GM19455 (cell line): ENCODE measurements around the gene UCN3.

Experiments used
- ATAC-seq: cut with Tn5 transposase; IDR thresholded peaks from one replicate; pipeline ENCODE4 v1.9.1; 2021; ENCODE audit not compliant: unreplicated experiment

Gene UCN3

GRCh38 chr10:5364890-5365338 lies at the start of gene UCN3:
Gene UCN3 (plus strand): TSS chr10:5364966. CDS start chr10:5373721, 8,755 bp downstream.
- ATAC-seq, result no peak

GRCh38 chr10:5317547-5318107 lies 47.1 kb upstream of the UCN3 start:
- ATAC-seq, result no peak

GRCh38 chr10:5318148-5318547 lies 46.6 kb upstream of the UCN3 start:
- ATAC-seq, result no peak

GRCh38 chr10:5319863-5320262 lies 44.9 kb upstream of the UCN3 start:
- ATAC-seq, result no peak

- no peak for ATAC-seq
These were observed 43.5 kb upstream of the UCN3 start for GRCh38 chr10:5321273-5321672.

GRCh38 chr10:5323446-5323845 lies 41.3 kb upstream of the UCN3 start:
- no peak for ATAC-seq

GRCh38 chr10:5325076-5325475 lies 39.7 kb upstream of the UCN3 start:
- no peak for ATAC-seq

GRCh38 chr10:5334196-5334880 lies 30.4 kb upstream of the UCN3 start:
- ATAC-seq, result no peak

- ATAC-seq, result no peak
These were observed 26.8 kb upstream of the UCN3 start for GRCh38 chr10:5338010-5338409.

- ATAC-seq, result no peak
These were observed 21.7 kb upstream of the UCN3 start for GRCh38 chr10:5343092-5343491.

- no peak for ATAC-seq
These were observed 21.2 kb upstream of the UCN3 start for GRCh38 chr10:5343561-5343960.

- ATAC-seq, result no peak
These were observed 20.8 kb upstream of the UCN3 start for GRCh38 chr10:5343979-5344378.

- ATAC-seq, result no peak
These were observed 20.0 kb upstream of the UCN3 start for GRCh38 chr10:5344746-5345145.

GRCh38 chr10:5346881-5347280 lies 17.9 kb upstream of the UCN3 start:
- ATAC-seq, result no peak

GRCh38 chr10:5349362-5349761 lies 15.4 kb upstream of the UCN3 start:
- no peak for ATAC-seq

GRCh38 chr10:5354068-5354467 lies 10.7 kb upstream of the UCN3 start:
- peak; percentile 87 for ATAC-seq

GRCh38 chr10:5355594-5356301 lies 9.0 kb upstream of the UCN3 start:
- ATAC-seq, result no peak

GRCh38 chr10:5356302-5356763 lies 8.4 kb upstream of the UCN3 start:
- no peak for ATAC-seq

GRCh38 chr10:5360318-5360915 lies 4.3 kb upstream of the UCN3 start:
- ATAC-seq, result no peak

GRCh38 chr10:5361966-5362365 lies 2.8 kb upstream of the UCN3 start:
- no peak for ATAC-seq

GRCh38 chr10:5362873-5363272 lies 1.9 kb upstream of the UCN3 start:
- ATAC-seq, result no peak

GRCh38 chr10:5364374-5364773 lies 392 bp upstream of the UCN3 start:
- no peak for ATAC-seq
